ENCODE results near the gene MASP1. TPM values are rescaled to one million over a fixed set of nuclear protein-coding genes. Genes with fewer than 3 reads are reported as not detected.

MASP1 gene
- total and polyA plus RNA-seq, 9 donors = 3.2 to 12.7 (median 8.1) TPM

Other genes starting within 250 kb of the MASP1 start
- 15.7 TPM for gene RPL39L, start 152.2 kb downstream of the MASP1 start, total RNA-seq
- 10 to 100 TPM in 6 of 8 donors, 1 to 10 TPM in 2; 8.5 to 14.2 (median 12.1) TPM for gene RPL39L, start 152.2 kb downstream of the MASP1 start, polyA plus RNA-seq (ENCODE audit: insufficient read depth in 1 of 8, insufficient read length in 8 of 8, low replicate concordance in 1 of 8)
- 0.04 TPM for gene RTP1, start 94.3 kb downstream of the MASP1 start, total RNA-seq
- under 1 TPM in 3 of 8 donors, not detected in 5; 0.14 to 0.45 (median 0.21) TPM for gene RTP1, start 94.3 kb downstream of the MASP1 start, polyA plus RNA-seq (ENCODE audit: insufficient read depth in 1 of 8, insufficient read length in 8 of 8, low replicate concordance in 1 of 8)
- gene RTP4, start 76.6 kb upstream of the MASP1 start, total RNA-seq = 0.27 TPM
- under 1 TPM in 7 of 8 donors, not detected in 1; 0.11 to 0.97 (median 0.21) TPM for gene RTP4, start 76.6 kb upstream of the MASP1 start, polyA plus RNA-seq (ENCODE audit: insufficient read depth in 1 of 8, insufficient read length in 8 of 8, low replicate concordance in 1 of 8)